ENCODE results near the gene GRIK4.

The GRIK4 gene

GRCh38 chr11:120869097-120869496, 357.5 kb downstream of the GRIK4 start:
- no peak overlapping the region for H3K9ac ChIP-seq (ENCODE audit: low read length)

GRCh38 chr11:120869516-120870011, 358.0 kb downstream of the GRIK4 start:
- no peak overlapping the region for H3K4me3 ChIP-seq (ENCODE audit: low read length)

More at GRCh38 chr11:120869097-120869496, 357.5 kb downstream of the GRIK4 start:
- Histone ChIP-seq H3K27me3 (ENCODE audit: control insufficient read depth, insufficient read depth, low read length) (no peaks in the 10 kb centered on the region), H3K4me1 (ENCODE audit: control insufficient read depth, low read depth, low read length) (no peaks in the 10 kb centered on the region), H3K36me3 (ENCODE audit: control insufficient read depth, low read depth, low read length) (no peaks in the 10 kb centered on the region), H3K9me3 (ENCODE audit: control insufficient read depth, low read depth, low read length) (no peaks in the 10 kb centered on the region), H3K27ac (ENCODE audit: low read length) (no peak overlapping the region), H3K4me3 (ENCODE audit: low read length) (no peak overlapping the region)

GRCh38 chr11:120871194-120871593, 359.6 kb downstream of the GRIK4 start:
- no peak overlapping the region for H3K4me3 ChIP-seq (ENCODE audit: low read length)
- no peaks in the 10 kb centered on the region for H3K27me3 ChIP-seq (ENCODE audit: control insufficient read depth, insufficient read depth, low read length)
- H3K27ac ChIP-seq (ENCODE audit: low read length) = no peak overlapping the region
- no peaks in the 10 kb centered on the region for H3K4me1 ChIP-seq (ENCODE audit: control insufficient read depth, low read depth, low read length)
- no peak overlapping the region for H3K9ac ChIP-seq (ENCODE audit: low read length)
- no peaks in the 10 kb centered on the region for H3K9me3 ChIP-seq (ENCODE audit: control insufficient read depth, low read depth, low read length)
- no peaks in the 10 kb centered on the region for H3K36me3 ChIP-seq (ENCODE audit: control insufficient read depth, low read depth, low read length)

More at GRCh38 chr11:120869516-120870011, 358.0 kb downstream of the GRIK4 start:
- H3K27ac ChIP-seq (ENCODE audit: low read length) = no peak overlapping the region
- H3K36me3 ChIP-seq (ENCODE audit: control insufficient read depth, low read depth, low read length) = no peaks in the 10 kb centered on the region
- no peaks in the 10 kb centered on the region for H3K9me3 ChIP-seq (ENCODE audit: control insufficient read depth, low read depth, low read length)
- H3K27me3 ChIP-seq (ENCODE audit: control insufficient read depth, insufficient read depth, low read length) = no peaks in the 10 kb centered on the region
- H3K4me1 ChIP-seq (ENCODE audit: control insufficient read depth, low read depth, low read length) = no peaks in the 10 kb centered on the region
- no peak overlapping the region for H3K9ac ChIP-seq (ENCODE audit: low read length)

- Histone ChIP-seq H3K27ac (ENCODE audit: low read length) (no peak overlapping the region), H3K9ac (ENCODE audit: low read length) (no peak overlapping the region), H3K36me3 (ENCODE audit: control insufficient read depth, low read depth, low read length) (no peaks in the 10 kb centered on the region), H3K4me3 (ENCODE audit: low read length) (no peak overlapping the region), H3K9me3 (ENCODE audit: control insufficient read depth, low read depth, low read length) (no peaks in the 10 kb centered on the region), H3K4me1 (ENCODE audit: control insufficient read depth, low read depth, low read length) (no peaks in the 10 kb centered on the region), H3K27me3 (ENCODE audit: control insufficient read depth, insufficient read depth, low read length) (no peaks in the 10 kb centered on the region)
These were observed 360.4 kb downstream of the GRIK4 start for GRCh38 chr11:120871924-120872323.

- no peaks in the 10 kb centered on the region for H3K9me3 ChIP-seq (ENCODE audit: control insufficient read depth, low read depth, low read length)
- H3K27me3 ChIP-seq (ENCODE audit: control insufficient read depth, insufficient read depth, low read length) = no peaks in the 10 kb centered on the region
- H3K4me1 ChIP-seq (ENCODE audit: control insufficient read depth, low read depth, low read length) = no peaks in the 10 kb centered on the region
- no peak overlapping the region for H3K4me3 ChIP-seq (ENCODE audit: low read length)
- no peaks in the 10 kb centered on the region for H3K36me3 ChIP-seq (ENCODE audit: control insufficient read depth, low read depth, low read length)
- H3K9ac ChIP-seq (ENCODE audit: low read length) = no peak overlapping the region
- H3K27ac ChIP-seq (ENCODE audit: low read length) = no peak overlapping the region
These were observed 362.6 kb downstream of the GRIK4 start for GRCh38 chr11:120873966-120874735.

- Histone ChIP-seq H3K9ac (ENCODE audit: low read length) (no peak overlapping the region), H3K36me3 (ENCODE audit: control insufficient read depth, low read depth, low read length) (no peaks in the 10 kb centered on the region), H3K27me3 (ENCODE audit: control insufficient read depth, insufficient read depth, low read length) (no peaks in the 10 kb centered on the region), H3K9me3 (ENCODE audit: control insufficient read depth, low read depth, low read length) (no peaks in the 10 kb centered on the region), H3K27ac (ENCODE audit: low read length) (no peak overlapping the region), H3K4me3 (ENCODE audit: low read length) (no peak overlapping the region), H3K4me1 (ENCODE audit: control insufficient read depth, low read depth, low read length) (no peaks in the 10 kb centered on the region)
These were observed 364.4 kb downstream of the GRIK4 start for GRCh38 chr11:120875986-120876385.

- Histone ChIP-seq H3K27me3 (ENCODE audit: control insufficient read depth, insufficient read depth, low read length) (no peaks in the 10 kb centered on the region), H3K9ac (ENCODE audit: low read length) (no peak overlapping the region), H3K4me1 (ENCODE audit: control insufficient read depth, low read depth, low read length) (no peaks in the 10 kb centered on the region), H3K36me3 (ENCODE audit: control insufficient read depth, low read depth, low read length) (no peaks in the 10 kb centered on the region), H3K9me3 (ENCODE audit: control insufficient read depth, low read depth, low read length) (no peaks in the 10 kb centered on the region), H3K27ac (ENCODE audit: low read length) (no peak overlapping the region), H3K4me3 (ENCODE audit: low read length) (no peak overlapping the region)
These were observed 366.3 kb downstream of the GRIK4 start for GRCh38 chr11:120877746-120878365.

GRCh38 chr11:120878781-120879180, 367.2 kb downstream of the GRIK4 start:
- H3K9me3 ChIP-seq (ENCODE audit: control insufficient read depth, low read depth, low read length) = no peaks in the 10 kb centered on the region
- no peaks in the 10 kb centered on the region for H3K36me3 ChIP-seq (ENCODE audit: control insufficient read depth, low read depth, low read length)
- H3K4me1 ChIP-seq (ENCODE audit: control insufficient read depth, low read depth, low read length) = no peaks in the 10 kb centered on the region
- H3K27me3 ChIP-seq (ENCODE audit: control insufficient read depth, insufficient read depth, low read length) = no peaks in the 10 kb centered on the region
- H3K4me3 ChIP-seq (ENCODE audit: low read length) = no peak overlapping the region
- no peak overlapping the region for H3K27ac ChIP-seq (ENCODE audit: low read length)
- no peak overlapping the region for H3K9ac ChIP-seq (ENCODE audit: low read length)

GRCh38 chr11:120880498-120881175, 369.1 kb downstream of the GRIK4 start:
- Histone ChIP-seq H3K9ac (ENCODE audit: low read length) (no peak overlapping the region), H3K9me3 (ENCODE audit: control insufficient read depth, low read depth, low read length) (no peaks in the 10 kb centered on the region), H3K4me3 (ENCODE audit: low read length) (no peak overlapping the region), H3K27ac (ENCODE audit: low read length) (no peak overlapping the region), H3K36me3 (ENCODE audit: control insufficient read depth, low read depth, low read length) (no peaks in the 10 kb centered on the region), H3K27me3 (ENCODE audit: control insufficient read depth, insufficient read depth, low read length) (no peaks in the 10 kb centered on the region), H3K4me1 (ENCODE audit: control insufficient read depth, low read depth, low read length) (no peaks in the 10 kb centered on the region)

- H3K4me1 ChIP-seq (ENCODE audit: control insufficient read depth, low read depth, low read length) = no peaks in the 10 kb centered on the region
- H3K27ac ChIP-seq (ENCODE audit: low read length) = no peak overlapping the region
- no peak overlapping the region for H3K9ac ChIP-seq (ENCODE audit: low read length)
- H3K9me3 ChIP-seq (ENCODE audit: control insufficient read depth, low read depth, low read length) = no peaks in the 10 kb centered on the region
- H3K27me3 ChIP-seq (ENCODE audit: control insufficient read depth, insufficient read depth, low read length) = no peaks in the 10 kb centered on the region
- H3K36me3 ChIP-seq (ENCODE audit: control insufficient read depth, low read depth, low read length) = no peaks in the 10 kb centered on the region
- no peak overlapping the region for H3K4me3 ChIP-seq (ENCODE audit: low read length)
These were observed 370.0 kb downstream of the GRIK4 start for GRCh38 chr11:120881596-120881995.

- Histone ChIP-seq H3K4me3 (ENCODE audit: low read length) (no peak overlapping the region), H3K9ac (ENCODE audit: low read length) (no peak overlapping the region), H3K27ac (ENCODE audit: low read length) (no peak overlapping the region), H3K9me3 (ENCODE audit: control insufficient read depth, low read depth, low read length) (no peaks in the 10 kb centered on the region), H3K27me3 (ENCODE audit: control insufficient read depth, insufficient read depth, low read length) (no peaks in the 10 kb centered on the region), H3K36me3 (ENCODE audit: control insufficient read depth, low read depth, low read length) (no peaks in the 10 kb centered on the region), H3K4me1 (ENCODE audit: control insufficient read depth, low read depth, low read length) (no peaks in the 10 kb centered on the region)
These were observed 370.6 kb downstream of the GRIK4 start for GRCh38 chr11:120882175-120882574.
